ENCODE results near the gene MED13L. TPM values are rescaled to one million over a fixed set of nuclear protein-coding genes. Genes with fewer than 3 reads are reported as not detected.
"Not testable (repeated sequence)": the region's sequence is repeated elsewhere in the genome, so short reads cannot be mapped to it uniquely, and the experiment has no call there.

MED13L gene
- total RNA-seq, 3 donors from 2014 or later = 45.6 to 49.7 (median 47.5) TPM

GRCh38 chr12:116238149-116238548, 39.3 kb downstream of the MED13L start:
- Mint-ChIP-seq H3K4me1 (ENCODE audit: low read depth) (peaks cover 49% of the 10 kb centered on the region), H3K4me3 (no peak overlapping the region), H3K27me3 (ENCODE audit: low read depth) (no peaks in the 10 kb centered on the region), H3K9me3 (no peaks in the 10 kb centered on the region), H3K36me3 (ENCODE audit: insufficient read depth) (no peaks in the 10 kb centered on the region)
- DNase-seq (no peak), ATAC-seq (no peak)

- no peak for ATAC-seq
- Mint-ChIP-seq H3K4me3 (no peak overlapping the region), H3K9me3 (no peaks in the 10 kb centered on the region), H3K4me1 (ENCODE audit: low read depth) (peaks cover 44% of the 10 kb centered on the region), H3K27me3 (ENCODE audit: low read depth) (no peaks in the 10 kb centered on the region), H3K36me3 (ENCODE audit: insufficient read depth) (no peaks in the 10 kb centered on the region)
- no peak for DNase-seq
Measured at GRCh38 chr12:116236976-116237375, 40.5 kb downstream of the MED13L start.

- Mint-ChIP-seq H3K9me3 (no peaks in the 10 kb centered on the region), H3K4me3 (peak overlapping the region; percentile 37), H3K36me3 (ENCODE audit: insufficient read depth) (no peaks in the 10 kb centered on the region), H3K4me1 (ENCODE audit: low read depth) (peaks cover 39% of the 10 kb centered on the region), H3K27me3 (ENCODE audit: low read depth) (no peaks in the 10 kb centered on the region)
- ATAC-seq (peak; percentile 57 to 59), DNase-seq (peak; percentile 34)
Measured at GRCh38 chr12:116236148-116236731, 41.3 kb downstream of the MED13L start.

GRCh38 chr12:116234148-116234547, 43.3 kb downstream of the MED13L start:
- H3K27me3 Mint-ChIP-seq (ENCODE audit: low read depth); ATAC-seq; DNase-seq; H3K9me3 Mint-ChIP-seq; H3K36me3 Mint-ChIP-seq (ENCODE audit: insufficient read depth); H3K4me3 Mint-ChIP-seq: not testable (repeated sequence)
- peaks cover 33% of the 10 kb centered on the region for H3K4me1 Mint-ChIP-seq (ENCODE audit: low read depth)

- peaks cover 33% of the 10 kb centered on the region for H3K4me1 Mint-ChIP-seq (ENCODE audit: low read depth)
- no peaks in the 10 kb centered on the region for H3K27me3 Mint-ChIP-seq (ENCODE audit: low read depth)
- ATAC-seq (no peak), DNase-seq (no peak)
- no peaks in the 10 kb centered on the region for H3K9me3 Mint-ChIP-seq
- no peak overlapping the region for H3K4me3 Mint-ChIP-seq
- H3K36me3 Mint-ChIP-seq (ENCODE audit: insufficient read depth) = no peaks in the 10 kb centered on the region
Measured at GRCh38 chr12:116233669-116234068, 43.8 kb downstream of the MED13L start.

- peaks cover 14% of the 10 kb centered on the region for H3K4me1 Mint-ChIP-seq (ENCODE audit: low read depth)
- H3K27me3 Mint-ChIP-seq (ENCODE audit: low read depth) = no peaks in the 10 kb centered on the region
- no peaks in the 10 kb centered on the region for H3K9me3 Mint-ChIP-seq
- no peak overlapping the region for H3K4me3 Mint-ChIP-seq
- peaks cover 12% of the 10 kb centered on the region for H3K36me3 Mint-ChIP-seq (ENCODE audit: insufficient read depth)
- no peak for DNase-seq
- no peak for ATAC-seq
Measured at GRCh38 chr12:116227811-116228210, 49.7 kb downstream of the MED13L start.

- peaks cover 22% of the 10 kb centered on the region for H3K4me1 Mint-ChIP-seq (ENCODE audit: low read depth)
- DNase-seq (no peak), ATAC-seq (no peak)
- H3K4me3 Mint-ChIP-seq = no peak overlapping the region
- no peaks in the 10 kb centered on the region for H3K9me3 Mint-ChIP-seq
- no peaks in the 10 kb centered on the region for H3K27me3 Mint-ChIP-seq (ENCODE audit: low read depth)
- peaks cover 19% of the 10 kb centered on the region for H3K36me3 Mint-ChIP-seq (ENCODE audit: insufficient read depth)
Measured at GRCh38 chr12:116226026-116226425, 51.5 kb downstream of the MED13L start.

- peak; percentile 48 for DNase-seq
- Mint-ChIP-seq H3K9me3 (no peaks in the 10 kb centered on the region), H3K4me3 (no peak overlapping the region), H3K27me3 (ENCODE audit: low read depth) (no peaks in the 10 kb centered on the region), H3K36me3 (ENCODE audit: insufficient read depth) (peaks cover 17% of the 10 kb centered on the region), H3K4me1 (ENCODE audit: low read depth) (peaks cover 27% of the 10 kb centered on the region)
- no peak for ATAC-seq
Measured at GRCh38 chr12:116222358-116222757, 55.1 kb downstream of the MED13L start.

GRCh38 chr12:116220756-116221155, 56.7 kb downstream of the MED13L start:
- DNase-seq (no peak), ATAC-seq (no peak)
- Mint-ChIP-seq H3K9me3 (no peaks in the 10 kb centered on the region), H3K27me3 (ENCODE audit: low read depth) (no peaks in the 10 kb centered on the region), H3K36me3 (ENCODE audit: insufficient read depth) (peaks cover 12% of the 10 kb centered on the region), H3K4me3 (no peak overlapping the region), H3K4me1 (ENCODE audit: low read depth) (peaks cover 40% of the 10 kb centered on the region)

GRCh38 chr12:116217045-116217735, 60.3 kb downstream of the MED13L start:
- H3K36me3 Mint-ChIP-seq (ENCODE audit: insufficient read depth) = peaks cover under 1% of the 10 kb centered on the region
- no peak for DNase-seq
- no peaks in the 10 kb centered on the region for H3K9me3 Mint-ChIP-seq
- H3K27me3 Mint-ChIP-seq (ENCODE audit: low read depth) = no peaks in the 10 kb centered on the region
- no peak for ATAC-seq
- H3K4me1 Mint-ChIP-seq (ENCODE audit: low read depth) = peaks cover 58% of the 10 kb centered on the region
- H3K4me3 Mint-ChIP-seq = no peak overlapping the region

GRCh38 chr12:116216022-116216756, 61.3 kb downstream of the MED13L start:
- DNase-seq (no peak), ATAC-seq (no peak)
- Mint-ChIP-seq H3K4me1 (ENCODE audit: low read depth) (peaks cover 57% of the 10 kb centered on the region), H3K27me3 (ENCODE audit: low read depth) (no peaks in the 10 kb centered on the region), H3K36me3 (ENCODE audit: insufficient read depth) (no peaks in the 10 kb centered on the region), H3K4me3 (no peak overlapping the region), H3K9me3 (no peaks in the 10 kb centered on the region)

- DNase-seq (no peak), ATAC-seq (no peak)
- no peaks in the 10 kb centered on the region for H3K27me3 Mint-ChIP-seq (ENCODE audit: low read depth)
- H3K9me3 Mint-ChIP-seq = no peaks in the 10 kb centered on the region
- no peak overlapping the region for H3K4me3 Mint-ChIP-seq
- H3K4me1 Mint-ChIP-seq (ENCODE audit: low read depth) = peaks cover 67% of the 10 kb centered on the region
- H3K36me3 Mint-ChIP-seq (ENCODE audit: insufficient read depth) = no peaks in the 10 kb centered on the region
Measured at GRCh38 chr12:116215023-116215422, 62.5 kb downstream of the MED13L start.

GRCh38 chr12:116213885-116214527, 63.5 kb downstream of the MED13L start:
- H3K36me3 Mint-ChIP-seq (ENCODE audit: insufficient read depth) = peaks cover 2% of the 10 kb centered on the region
- no peaks in the 10 kb centered on the region for H3K9me3 Mint-ChIP-seq
- peaks cover 75% of the 10 kb centered on the region for H3K4me1 Mint-ChIP-seq (ENCODE audit: low read depth)
- H3K4me3 Mint-ChIP-seq = no peak overlapping the region
- DNase-seq = no peak
- ATAC-seq = no peak
- H3K27me3 Mint-ChIP-seq (ENCODE audit: low read depth) = no peaks in the 10 kb centered on the region

GRCh38 chr12:116213014-116213413, 64.5 kb downstream of the MED13L start:
- peaks cover 72% of the 10 kb centered on the region for H3K4me1 Mint-ChIP-seq (ENCODE audit: low read depth)
- no peak for ATAC-seq

More at GRCh38 chr12:116213014-116213413, 64.5 kb downstream of the MED13L start:
- peaks cover 2% of the 10 kb centered on the region for H3K36me3 Mint-ChIP-seq (ENCODE audit: insufficient read depth)
- DNase-seq = no peak
- H3K27me3 Mint-ChIP-seq (ENCODE audit: low read depth) = no peaks in the 10 kb centered on the region
- no peak overlapping the region for H3K4me3 Mint-ChIP-seq
- no peaks in the 10 kb centered on the region for H3K9me3 Mint-ChIP-seq
